Measurements from ENCODE around the gene CALN1.

DNA sequence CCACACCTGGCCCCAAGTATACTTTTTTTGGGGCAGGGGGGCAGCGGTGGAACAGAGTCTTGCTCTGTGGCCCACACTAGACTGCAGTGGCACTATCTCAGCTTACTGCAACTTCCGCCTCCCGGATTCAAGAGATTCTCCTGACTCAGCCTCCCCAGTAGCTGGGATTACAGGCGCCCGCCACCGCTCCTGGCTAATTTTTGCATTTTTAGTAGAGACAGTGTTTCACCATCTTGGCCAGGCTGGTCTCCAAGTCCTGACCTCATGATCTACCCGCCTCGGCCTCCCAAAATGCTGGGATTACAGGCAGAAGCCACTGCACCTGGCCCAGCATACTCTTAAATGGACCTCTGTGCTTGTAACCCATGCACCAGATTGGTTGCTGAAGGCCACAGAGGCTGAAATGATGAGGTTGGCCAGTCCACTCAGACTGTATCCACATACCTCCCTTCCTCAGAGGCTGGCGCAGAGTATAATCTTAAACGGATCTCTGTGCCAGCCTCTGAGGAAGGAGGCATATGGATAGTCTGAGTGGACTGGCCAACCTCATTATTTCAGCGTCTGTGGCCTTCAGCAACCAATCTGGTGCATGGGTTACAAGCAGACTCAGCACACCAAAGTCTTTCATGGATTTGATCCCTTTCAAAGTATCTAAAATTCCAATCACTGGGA lies 3.0 kb downstream of the CALN1 start:
- TF ChIP-seq, protein P1, sequence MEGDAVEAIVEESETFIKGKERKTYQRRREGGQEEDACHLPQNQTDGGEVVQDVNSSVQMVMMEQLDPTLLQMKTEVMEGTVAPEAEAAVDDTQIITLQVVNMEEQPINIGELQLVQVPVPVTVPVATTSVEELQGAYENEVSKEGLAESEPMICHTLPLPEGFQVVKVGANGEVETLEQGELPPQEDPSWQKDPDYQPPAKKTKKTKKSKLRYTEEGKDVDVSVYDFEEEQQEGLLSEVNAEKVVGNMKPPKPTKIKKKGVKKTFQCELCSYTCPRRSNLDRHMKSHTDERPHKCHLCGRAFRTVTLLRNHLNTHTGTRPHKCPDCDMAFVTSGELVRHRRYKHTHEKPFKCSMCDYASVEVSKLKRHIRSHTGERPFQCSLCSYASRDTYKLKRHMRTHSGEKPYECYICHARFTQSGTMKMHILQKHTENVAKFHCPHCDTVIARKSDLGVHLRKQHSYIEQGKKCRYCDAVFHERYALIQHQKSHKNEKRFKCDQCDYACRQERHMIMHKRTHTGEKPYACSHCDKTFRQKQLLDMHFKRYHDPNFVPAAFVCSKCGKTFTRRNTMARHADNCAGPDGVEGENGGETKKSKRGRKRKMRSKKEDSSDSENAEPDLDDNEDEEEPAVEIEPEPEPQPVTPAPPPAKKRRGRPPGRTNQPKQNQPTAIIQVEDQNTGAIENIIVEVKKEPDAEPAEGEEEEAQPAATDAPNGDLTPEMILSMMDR (IDR thresholded peaks at IDR 0.05; ENCODE audit: insufficient read depth, low read depth, low read length), result no peak
- no peak for TF ChIP-seq EZH2 (IDR thresholded peaks at IDR 0.05; ENCODE audit: insufficient read depth, low read length)

Measured in astrocyte (in vitro differentiated cells and primary cell).